ENCODE data around the gene SLC9A4.

SLC9A4 gene

GRCh38 chr2:102502576-102502975 lies 29.6 kb downstream of the SLC9A4 start:
- no peak for DNase-seq (ENCODE audit: low read depth in 2 of 2)

- no peak for DNase-seq (ENCODE audit: low read depth in 2 of 2)
These were observed 31.8 kb downstream of the SLC9A4 start for GRCh38 chr2:102504833-102505232.

- DNase-seq (ENCODE audit: low read depth in 2 of 2): no peak
These were observed 32.3 kb downstream of the SLC9A4 start for GRCh38 chr2:102505290-102505689.

GRCh38 chr2:102506743-102507142 lies 33.7 kb downstream of the SLC9A4 start:
- DNase-seq (ENCODE audit: low read depth in 2 of 2): no peak

GRCh38 chr2:102508863-102509262 lies 35.8 kb downstream of the SLC9A4 start:
- DNase-seq (ENCODE audit: low read depth in 2 of 2): no peak

GRCh38 chr2:102509749-102510148 lies 36.7 kb downstream of the SLC9A4 start:
- DNase-seq (ENCODE audit: low read depth in 2 of 2): no peak

- no peak for DNase-seq (ENCODE audit: low read depth in 2 of 2)
These were observed 38.0 kb downstream of the SLC9A4 start for GRCh38 chr2:102510791-102511575.

- DNase-seq (ENCODE audit: low read depth in 2 of 2): no peak
These were observed 39.1 kb downstream of the SLC9A4 start for GRCh38 chr2:102512161-102512560.

- no peak for DNase-seq (ENCODE audit: low read depth in 2 of 2)
These were observed 40.4 kb downstream of the SLC9A4 start for GRCh38 chr2:102513355-102513939.

- DNase-seq (ENCODE audit: low read depth in 2 of 2): no peak
These were observed 41.2 kb downstream of the SLC9A4 start for GRCh38 chr2:102514061-102514785.

GRCh38 chr2:102515851-102516250 lies 42.8 kb downstream of the SLC9A4 start:
- no peak for DNase-seq (ENCODE audit: low read depth in 2 of 2)

- no peak for DNase-seq (ENCODE audit: low read depth in 2 of 2)
These were observed 45.1 kb downstream of the SLC9A4 start for GRCh38 chr2:102518170-102518569.

- DNase-seq (ENCODE audit: low read depth in 2 of 2): no peak
These were observed 47.0 kb downstream of the SLC9A4 start for GRCh38 chr2:102520009-102520408.

- no peak for DNase-seq (ENCODE audit: low read depth in 2 of 2)
These were observed 47.8 kb downstream of the SLC9A4 start for GRCh38 chr2:102520801-102521200.

- no peak for DNase-seq (ENCODE audit: low read depth in 2 of 2)
These were observed 49.1 kb downstream of the SLC9A4 start for GRCh38 chr2:102522162-102522561.

GRCh38 chr2:102522890-102523289 lies 49.9 kb downstream of the SLC9A4 start:
- DNase-seq (ENCODE audit: low read depth in 2 of 2): no peak

- no peak for DNase-seq (ENCODE audit: low read depth in 2 of 2)
These were observed 50.6 kb downstream of the SLC9A4 start for GRCh38 chr2:102523651-102524050.

GRCh38 chr2:102527086-102527485 lies 54.1 kb downstream of the SLC9A4 start:
- no peak for DNase-seq (ENCODE audit: low read depth in 2 of 2)

- DNase-seq (ENCODE audit: low read depth in 2 of 2): no peak
These were observed 65.5 kb downstream of the SLC9A4 start for GRCh38 chr2:102538491-102538890.

GRCh38 chr2:102540882-102541281 lies 67.9 kb downstream of the SLC9A4 start:
- no peak for DNase-seq (ENCODE audit: low read depth in 2 of 2)

GRCh38 chr2:102544182-102544581 lies 71.2 kb downstream of the SLC9A4 start:
- DNase-seq (ENCODE audit: low read depth in 2 of 2): no peak

- no peak for DNase-seq (ENCODE audit: low read depth in 2 of 2)
These were observed 74.4 kb downstream of the SLC9A4 start for GRCh38 chr2:102547462-102547861.

GRCh38 chr2:102549027-102549426 lies 76.0 kb downstream of the SLC9A4 start:
- DNase-seq (ENCODE audit: low read depth in 2 of 2): no peak

Data from stimulated activated CD4-positive, alpha-beta T cell treated with anti-CD3 and anti-CD28 coated beads, Interleukin-1b, Interleukin-23, amount 100 ng/mL, for 1 hour (primary cell).